K562 (cell line): Measurements from ENCODE around the gene FUT8. TPM values are rescaled to one million over a fixed set of nuclear protein-coding genes. Genes with fewer than 3 reads are reported as not detected.
A peak's percentile ranks its signal among the peaks of the same experiment; 100 is the strongest.

Source experiments
- ATAC-seq: fragments of 200-7000 bp; cut with Tn5 transposase; 3 replicates; pipeline ENCODE4 v1.9.1; 2020; ENCODE audit warnings: moderate library complexity
- BruUV-seq: library from RNA; stranded (reverse); fragments of 400-500 nt; replicated peaks from 2 replicates; lab custom pipeline; 2021; lab: Mats Ljungman, UMichigan
- CTCF ChIA-PET: fragments of 300-600 bp; formaldehyde crosslinking; extraction: SDS; loops from one replicate; lab custom pipeline; 2021; ENCODE audit warnings: low intra/inter-chr PET ratio; lab: Yijun Ruan, JAX
- POLR2A ChIA-PET: fragments of 300-600, 350-650 bp; sonication (Branson Sonifier 250); formaldehyde crosslinking; extraction: SDS; loops from one replicate; lab custom pipeline; 2021; ENCODE audit warnings: antibody characterized with exemption, inconsistent platforms; lab: Yijun Ruan, JAX
- DNase-seq, 4 experiments: peaks; one replicate each; pipeline versions ENCODE4 v3.0.0 to v3.0.0-alpha.2; 2011 to 2018; ENCODE audit warnings: low spot score in 3 of 4, mixed read lengths in 3 of 4; ENCODE audit errors: extremely low read depth in 1 of 4
- FAIRE-seq: peaks from 2 replicates; lab custom pipeline; 2011; peaks lifted over from hg19 to GRCh38; lab: Jason Lieb, UNC
- H2AFZ ChIP-seq: 2 replicates; pipeline ENCODE4 v1.6.0; 2011; ENCODE audit warnings: low read depth, low read length, control low read depth, inconsistent platforms
- H3K27ac ChIP-seq: fragments of 200-600 bp; 3 replicates; pipeline ENCODE4 v1.8.0; 2011; ENCODE audit warnings: low read depth, mild to moderate bottlenecking, control low read depth, inconsistent platforms, low read length, moderate library complexity, mixed read lengths; ENCODE audit errors: extremely low read depth
- H3K27me3 ChIP-seq, 2 experiments: fragments of 300-600 bp in 1 of 2; 2 replicates in 1 of 2; 3 replicates in 1 of 2; pipeline versions ENCODE4 v1.6.0 to v1.8.0; 2011; ENCODE audit warnings: inconsistent platforms in 2 of 2, low read length in 2 of 2, mild to moderate bottlenecking in 1 of 2, mixed read lengths in 1 of 2, moderate library complexity in 1 of 2; ENCODE audit not compliant: control insufficient read depth in 2 of 2, insufficient read depth in 2 of 2
- H3K36me3 ChIP-seq: fragments of 300-600 bp; 3 replicates; pipeline ENCODE4 v1.8.0; 2011; ENCODE audit warnings: mild to moderate bottlenecking, low read length, inconsistent platforms; ENCODE audit not compliant: control insufficient read depth, insufficient read depth
- H3K4me1 ChIP-seq, 2 experiments: fragments of 200-600 bp in 1 of 2; replicated peaks in 1 of 2; 2 replicates in 1 of 2; 3 replicates in 1 of 2; pipeline versions ENCODE4 v1.5.1 to v1.8.0; 2011; ENCODE audit warnings: inconsistent platforms in 2 of 2, low read length in 2 of 2, mild to moderate bottlenecking in 1 of 2, mixed read lengths in 1 of 2, moderate library complexity in 1 of 2; ENCODE audit not compliant: control insufficient read depth in 2 of 2, insufficient read depth in 2 of 2
- H3K4me2 ChIP-seq: 2 replicates; pipeline ENCODE4 v1.6.1; 2011; ENCODE audit warnings: low read length, control low read depth, inconsistent platforms, mixed read lengths; ENCODE audit not compliant: insufficient read depth
- H3K4me3 ChIP-seq: fragments of 200-600 bp; sonication (generic), shearing (Covaris generic); 2 replicates; pipeline ENCODE4 v1.5.1; 2016; ENCODE audit warnings: control low read depth, inconsistent platforms
- H3K79me2 ChIP-seq: fragments of 200-600 bp; 3 replicates; pipeline ENCODE4 v1.8.0; 2011; ENCODE audit warnings: low read length, inconsistent platforms; ENCODE audit not compliant: control insufficient read depth, insufficient read depth
- H3K9ac ChIP-seq, 2 experiments: 2 replicates each; pipeline versions ENCODE4 v1.6.0 to v1.6.1; 2011; ENCODE audit warnings: low read depth in 2 of 2, low read length in 2 of 2, control low read depth in 1 of 2, inconsistent platforms in 1 of 2, mild to moderate bottlenecking in 1 of 2, mixed read lengths in 1 of 2; ENCODE audit not compliant: insufficient read depth in 1 of 2
- H3K9me1 ChIP-seq: one replicate; pipeline ENCODE4 v1.6.0; 2011; ENCODE audit warnings: inconsistent platforms, mild to moderate bottlenecking, low read length, moderate library complexity; ENCODE audit not compliant: control insufficient read depth, insufficient read depth
- H3K9me3 ChIP-seq: replicated peaks from 2 replicates; pipeline ENCODE4 v1.5.1; 2011; ENCODE audit warnings: low read depth, low read length, inconsistent platforms; ENCODE audit not compliant: control insufficient read depth, insufficient read depth
- H4K20me1 ChIP-seq: replicated peaks from 2 replicates; pipeline ENCODE4 v1.6.1; 2011; ENCODE audit warnings: low read length, inconsistent platforms, mixed read lengths; ENCODE audit not compliant: control insufficient read depth, insufficient read depth
- CC2D1A ChIP-seq: fragments of 450-650 bp; IDR thresholded peaks from 2 replicates; pipeline ENCODE4 v1.6.1; 2017; ENCODE audit warnings: mild to moderate bottlenecking
- FOXA1 ChIP-seq: fragments of 450-650 bp; IDR thresholded peaks from 2 replicates; pipeline ENCODE4 v1.6.1; 2016; ENCODE audit warnings: mild to moderate bottlenecking, borderline replicate concordance
- FOXP1 ChIP-seq: sonication (generic); formaldehyde crosslinking; IDR thresholded peaks from 2 replicates; pipeline ENCODE4 v1.8.0; 2022; ENCODE audit warnings: mild to moderate bottlenecking, missing genetic modification reagents
- L3MBTL2 ChIP-seq: fragments of 450-650 bp; IDR thresholded peaks from 2 replicates; pipeline ENCODE4 v1.6.1; 2016; ENCODE audit warnings: mild to moderate bottlenecking, moderate library complexity
- NFE2 ChIP-seq: IDR thresholded peaks from 2 replicates; pipeline ENCODE4 v1.6.1; 2014; ENCODE audit warnings: antibody characterized with exemption, low read depth
- ZFP36 ChIP-seq: fragments of 150-350 bp; IDR thresholded peaks from 2 replicates; pipeline ENCODE4 v1.6.1; 2018; ENCODE audit warnings: low read length, low read depth; ENCODE audit not compliant: partially characterized antibody
- ZNF140 ChIP-seq: fragments of 250-450 bp; sonication (Bioruptor Pico); IDR thresholded peaks from 2 replicates; pipeline ENCODE4 v1.8.0; 2021; ENCODE audit warnings: moderate library complexity, mild to moderate bottlenecking, inconsistent platforms
- ZNF707 ChIP-seq: fragments of 250-450 bp; sonication (Bioruptor Pico); conservative IDR thresholded peaks from 2 replicates; pipeline ENCODE4 v1.8.0; 2022; ENCODE audit warnings: inconsistent platforms, mild to moderate bottlenecking, moderate library complexity
- WGBS: fragments of 100-300 bp; shearing (Covaris generic); methylation state at CpG from one replicate; pipeline ENCODE4 v1.1.6; 2016; ENCODE audit warnings: low coverage, mixed read lengths; ENCODE audit not compliant: insufficient coverage; ENCODE audit errors: missing lambda C conversion rate; 5-methylcytosine and 5-hydroxymethylcytosine counted together
- in situ Hi-C: fragments of 300-500 bp; cut with MboI; formaldehyde crosslinking; loops from 4 replicates; pipeline ENCODE4 v1.15.0; 2018; ENCODE audit warnings: inconsistent platforms, mixed read lengths
- intact Hi-C: fragments of 100-400 bp; cut with micrococcal nuclease; formaldehyde crosslinking; loops from 2 replicates; pipeline ENCODE4 v1.14.2; 2022
- polyA plus RNA-seq, 8 experiments: library from polyadenylated mRNA; depleted of rRNA in 4 of 8; stranded (reverse) in 5 of 8; unstranded in 3 of 8; fragments of >200 nt; fragmentation: Nextera tagmentation in 2 of 8; fragmentation: Illumina TruSeq in 1 of 8; extraction: Ambion mirVana in 2 of 8; extraction: Trizol in 1 of 8; gene quantifications; 2 replicates each; pipeline versions ENCODE4 v1.2.1 to v1.2.3, GENCODE V29; 2011 to 2014; ENCODE audit warnings: inconsistent platforms in 1 of 8, missing spikeins in 1 of 8
- total RNA-seq, 7 experiments: library from RNA; depleted of rRNA in 6 of 7; stranded (reverse); fragments of >200 nt in 6 of 7; fragmentation: Illumina TruSeq in 2 of 7; extraction: Trizol in 2 of 7; gene quantifications; 2 replicates each; pipeline versions ENCODE4 v1.2.1 to v1.2.3, GENCODE V29; 2011 to 2021; ENCODE audit warnings: low replicate concordance in 1 of 7

The FUT8 gene
- total and polyA plus RNA-seq, 9 of the 15 experiments (the other 6 are each of a cell fraction or from before 2014, with no cell fraction given): 4.1 to 15.2 (median 7.8) TPM

GRCh38 chr14:65396082-65396910 lies 16.2 kb upstream of the FUT8 start:
- TF ChIP-seq ZNF140 (CRISPR knock-in tag) (no peak), ZNF707 (CRISPR knock-in tag) (peak; percentile 89)
- TF ChIP-seq, all 486 proteins: peak for 1
- Histone ChIP-seq H3K27ac (no peak overlapping the region), H2AFZ (no peak overlapping the region), H3K9ac (no peak overlapping the region), H3K9me1 (no peaks in the 10 kb centered on the region), H3K4me2 (no peak overlapping the region), H3K79me2 (no peaks in the 10 kb centered on the region), H4K20me1 (no peaks in the 10 kb centered on the region), H3K27me3 (no peaks in the 10 kb centered on the region), H3K4me1 (no peaks in the 10 kb centered on the region), H3K4me3 (no peak overlapping the region), H3K36me3 (no peaks in the 10 kb centered on the region), H3K9me3 (no peaks in the 10 kb centered on the region)
- FAIRE-seq (no peak), ATAC-seq (no peak), DNase-seq (no peak)
- ChIA-PET CTCF (no interaction called here), POLR2A (no interaction called here)
- in situ Hi-C loops (no loop called here), intact Hi-C loops (no loop called here)
- BruUV-seq: no TSS peak
- 0% methylated on average over 4 of the region's 5 CpGs for WGBS

GRCh38 chr14:65403231-65403630 lies 9.3 kb upstream of the FUT8 start:
- H2AFZ ChIP-seq: no peak overlapping the region
- H3K27ac ChIP-seq: no peak overlapping the region
- no peak overlapping the region for H3K4me2 ChIP-seq
- no TSS peak for BruUV-seq
- intact Hi-C loops (no loop called here), in situ Hi-C loops (loop anchor here (25.0 kb wide), 3 partner anchors 434 to 659 kb away; no protein-coding TSS in a partner anchor)
- FAIRE-seq (no peak), ATAC-seq (no peak), DNase-seq (no peak)
- H3K4me3 ChIP-seq: no peak overlapping the region
- no peaks in the 10 kb centered on the region for H3K36me3 ChIP-seq
- ChIA-PET POLR2A (no interaction called here), CTCF (no interaction called here)
- no peaks in the 10 kb centered on the region for H3K79me2 ChIP-seq
- H3K4me1 ChIP-seq: no peaks in the 10 kb centered on the region
- no peaks in the 10 kb centered on the region for H3K27me3 ChIP-seq
- TF ChIP-seq FOXA1: no peak
- no peak for TF ChIP-seq L3MBTL2
- no peak for TF ChIP-seq NFE2
- no peak for TF ChIP-seq FOXP1
- TF ChIP-seq CC2D1A: no peak
- TF ChIP-seq ZFP36: no peak
- H3K9ac ChIP-seq: no peak overlapping the region
- H4K20me1 ChIP-seq: no peaks in the 10 kb centered on the region
- no peaks in the 10 kb centered on the region for H3K9me1 ChIP-seq
- no peaks in the 10 kb centered on the region for H3K9me3 ChIP-seq
